Endothelial cell of umbilical vein (primary cell): ENCODE measurements around the gene NPFFR1.

Experiments used
- EZH2 ChIP-seq: IDR thresholded peaks from 2 replicates; pipeline ENCODE4 v1.6.1; 2012; ENCODE audit warnings: borderline replicate concordance, low read depth, mild to moderate bottlenecking, moderate library complexity, low read length, inconsistent platforms; ENCODE audit not compliant: severe bottlenecking
- JUN ChIP-seq: IDR thresholded peaks from 2 replicates; pipeline ENCODE4 v1.6.1; 2011; ENCODE audit warnings: borderline replicate concordance, low read depth; ENCODE audit not compliant: insufficient read length, insufficient read depth
- TF ChIP-seq, protein P1 (sequence below), 2 donors: IDR thresholded peaks; 1 replicate in 1 of 2; 2 replicates in 1 of 2; pipeline ENCODE4 v1.5.1; 2011; ENCODE audit warnings: low read length in 2 of 2, mild to moderate bottlenecking in 2 of 2, moderate library complexity in 2 of 2, control low read depth in 1 of 2, inconsistent platforms in 1 of 2, low read depth in 1 of 2; ENCODE audit not compliant: insufficient read depth in 1 of 2; ENCODE audit errors: extremely low read depth in 1 of 2

DNA sequence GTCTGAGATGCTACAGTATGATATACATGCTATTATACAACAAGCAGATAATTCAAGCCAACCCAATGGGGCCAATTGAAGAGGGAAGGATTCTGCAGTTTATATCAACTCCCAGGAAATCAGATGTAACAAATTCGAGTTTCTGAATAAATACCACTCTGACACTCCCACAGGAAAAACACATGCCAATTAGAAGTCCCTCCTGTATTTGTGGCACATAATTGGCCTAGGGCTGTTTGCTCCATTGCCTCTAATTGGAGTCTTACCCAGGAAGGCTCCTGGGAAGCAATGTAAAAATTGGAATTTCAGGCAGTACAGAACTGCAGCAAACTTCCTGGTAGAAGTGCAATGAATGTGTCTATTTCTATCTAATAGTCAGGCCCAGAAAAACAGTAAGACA, 55.3 kb downstream of the NPFFR1 start:
- TF ChIP-seq EZH2 (no peak), JUN (no peak)
- TF ChIP-seq, protein P1, sequence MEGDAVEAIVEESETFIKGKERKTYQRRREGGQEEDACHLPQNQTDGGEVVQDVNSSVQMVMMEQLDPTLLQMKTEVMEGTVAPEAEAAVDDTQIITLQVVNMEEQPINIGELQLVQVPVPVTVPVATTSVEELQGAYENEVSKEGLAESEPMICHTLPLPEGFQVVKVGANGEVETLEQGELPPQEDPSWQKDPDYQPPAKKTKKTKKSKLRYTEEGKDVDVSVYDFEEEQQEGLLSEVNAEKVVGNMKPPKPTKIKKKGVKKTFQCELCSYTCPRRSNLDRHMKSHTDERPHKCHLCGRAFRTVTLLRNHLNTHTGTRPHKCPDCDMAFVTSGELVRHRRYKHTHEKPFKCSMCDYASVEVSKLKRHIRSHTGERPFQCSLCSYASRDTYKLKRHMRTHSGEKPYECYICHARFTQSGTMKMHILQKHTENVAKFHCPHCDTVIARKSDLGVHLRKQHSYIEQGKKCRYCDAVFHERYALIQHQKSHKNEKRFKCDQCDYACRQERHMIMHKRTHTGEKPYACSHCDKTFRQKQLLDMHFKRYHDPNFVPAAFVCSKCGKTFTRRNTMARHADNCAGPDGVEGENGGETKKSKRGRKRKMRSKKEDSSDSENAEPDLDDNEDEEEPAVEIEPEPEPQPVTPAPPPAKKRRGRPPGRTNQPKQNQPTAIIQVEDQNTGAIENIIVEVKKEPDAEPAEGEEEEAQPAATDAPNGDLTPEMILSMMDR (IDR thresholded peaks at IDR 0.05; ENCODE audit: extremely low read depth in 1 of 2, insufficient read depth in 1 of 2, low read depth in 1 of 2, low read length in 2 of 2), result no peak
